H9 (cell line): ENCODE data around the gene ASB18. TPM values are rescaled to one million over a fixed set of nuclear protein-coding genes. Genes with fewer than 3 reads are reported as not detected.

Source experiments
- DNase-seq: peaks from one replicate; pipeline ENCODE4 v3.0.0-alpha.2; 2017
- H2AFZ ChIP-seq: one replicate; pipeline ENCODE4 v1.6.1; 2013; ENCODE audit warnings: mild to moderate bottlenecking, low read length, control low read depth, moderate library complexity
- H2AK5ac ChIP-seq: 2 replicates; pipeline ENCODE4 v1.6.1; 2013; ENCODE audit warnings: low read length, control low read depth, mixed read lengths; ENCODE audit not compliant: insufficient read length
- H2BK120ac ChIP-seq: one replicate; pipeline ENCODE4 v1.6.1; 2013; ENCODE audit warnings: low read depth, mild to moderate bottlenecking, low read length, control low read depth, inconsistent platforms; ENCODE audit not compliant: poor library complexity, severe bottlenecking
- H2BK12ac ChIP-seq: 2 replicates; pipeline ENCODE4 v1.6.1; 2013; ENCODE audit warnings: low read length, control low read depth, mixed read lengths, low read depth; ENCODE audit not compliant: insufficient read length
- H2BK15ac ChIP-seq: 2 replicates; pipeline ENCODE4 v1.6.1; 2013; ENCODE audit warnings: low read depth, low read length, control low read depth
- H2BK20ac ChIP-seq: one replicate; pipeline ENCODE4 v1.6.1; 2013; ENCODE audit warnings: low read depth, mild to moderate bottlenecking, low read length, control low read depth, inconsistent platforms; ENCODE audit not compliant: poor library complexity, severe bottlenecking
- H2BK5ac ChIP-seq: 2 replicates; pipeline ENCODE4 v1.6.1; 2013; ENCODE audit warnings: low read length, control low read depth, mixed read lengths; ENCODE audit not compliant: insufficient read length
- H3K14ac ChIP-seq: 2 replicates; pipeline ENCODE4 v1.6.1; 2013; ENCODE audit warnings: low read length, control low read depth; ENCODE audit not compliant: insufficient read depth
- H3K18ac ChIP-seq: 2 replicates; pipeline ENCODE4 v1.6.1; 2013; ENCODE audit warnings: low read depth, mild to moderate bottlenecking, mixed read lengths, low read length, control low read depth; ENCODE audit not compliant: insufficient read length
- H3K23ac ChIP-seq: 2 replicates; pipeline ENCODE4 v1.6.1; 2013; ENCODE audit warnings: low read length, control low read depth, mixed read lengths, low read depth; ENCODE audit not compliant: insufficient read length
- H3K23me2 ChIP-seq: 2 replicates; pipeline ENCODE4 v1.6.1; 2013; ENCODE audit warnings: low read depth, mild to moderate bottlenecking, mixed read lengths, low read length, control low read depth; ENCODE audit not compliant: insufficient read length, poor library complexity, severe bottlenecking
- H3K27ac ChIP-seq: 2 replicates; pipeline ENCODE4 v1.5.1; 2013; ENCODE audit warnings: low read length, control low read depth, mixed read lengths, low read depth; ENCODE audit not compliant: insufficient read length
- H3K27me3 ChIP-seq: 2 replicates; pipeline ENCODE4 v1.6.1; 2013; ENCODE audit warnings: low read length, control low read depth, inconsistent platforms; ENCODE audit not compliant: insufficient read depth
- H3K4ac ChIP-seq: 2 replicates; pipeline ENCODE4 v1.6.1; 2013; ENCODE audit warnings: low read depth, mild to moderate bottlenecking, control low read depth, inconsistent platforms, low read length, moderate library complexity
- H3K4me1 ChIP-seq: 2 replicates; pipeline ENCODE4 v1.6.1; 2013; ENCODE audit warnings: low read length, control low read depth, inconsistent platforms; ENCODE audit not compliant: insufficient read depth
- H3K4me2 ChIP-seq: 2 replicates; pipeline ENCODE4 v1.6.1; 2013; ENCODE audit warnings: low read length, control low read depth, mixed read lengths; ENCODE audit not compliant: insufficient read length, insufficient read depth
- H3K56ac ChIP-seq: 2 replicates; pipeline ENCODE4 v1.6.1; 2013; ENCODE audit warnings: low read depth, mild to moderate bottlenecking, mixed read lengths, low read length, control low read depth; ENCODE audit not compliant: insufficient read length
- H3K79me1 ChIP-seq: 2 replicates; pipeline ENCODE4 v1.6.1; 2013; ENCODE audit warnings: low read depth, mild to moderate bottlenecking, moderate library complexity, low read length, control low read depth, inconsistent platforms; ENCODE audit not compliant: insufficient read depth, poor library complexity, severe bottlenecking
- H3K79me2 ChIP-seq: 2 replicates; pipeline ENCODE4 v1.6.1; 2013; ENCODE audit warnings: low read length, control low read depth, inconsistent platforms; ENCODE audit not compliant: insufficient read depth
- H3K9ac ChIP-seq: 2 replicates; pipeline ENCODE4 v1.6.1; 2013; ENCODE audit warnings: low read length, control low read depth, mixed read lengths; ENCODE audit not compliant: insufficient read length; ENCODE audit errors: extremely low read depth
- H3K9me3 ChIP-seq: one replicate; pipeline ENCODE4 v1.6.1; 2013; ENCODE audit warnings: low read depth, low read length, inconsistent platforms; ENCODE audit not compliant: control insufficient read depth
- H3T11ph ChIP-seq: one replicate; pipeline ENCODE4 v1.6.1; 2013; ENCODE audit warnings: mild to moderate bottlenecking, low read length, control low read depth, inconsistent platforms
- H4K20me1 ChIP-seq: one replicate; pipeline ENCODE4 v1.6.1; 2013; ENCODE audit not compliant: control insufficient read depth, insufficient read length, insufficient read depth
- H4K5ac ChIP-seq: 2 replicates; pipeline ENCODE4 v1.6.1; 2013; ENCODE audit warnings: low read depth, mild to moderate bottlenecking, mixed read lengths, low read length, control low read depth; ENCODE audit not compliant: insufficient read length
- H4K8ac ChIP-seq: replicated peaks from 2 replicates; pipeline ENCODE4 v1.6.1; 2013; ENCODE audit warnings: low read length, control low read depth, mixed read lengths, low read depth; ENCODE audit not compliant: insufficient read length
- H4K91ac ChIP-seq: 2 replicates; pipeline ENCODE4 v1.6.1; 2013; ENCODE audit warnings: low read depth, mild to moderate bottlenecking, moderate library complexity, mixed read lengths, low read length, control low read depth; ENCODE audit not compliant: insufficient read length
- H3K27ac Mint-ChIP-seq, 3 experiments: 2 replicates in 2 of 3; 3 replicates in 1 of 3; pipeline ENCODE4 v1.8.0; 2020 to 2021; ENCODE audit warnings: mixed read lengths in 3 of 3, mild to moderate bottlenecking in 1 of 3, moderate library complexity in 1 of 3
- H3K27me3 Mint-ChIP-seq: 2 replicates; pipeline ENCODE4 v1.8.0; 2021; ENCODE audit warnings: low read depth, mild to moderate bottlenecking, moderate library complexity, mixed read lengths
- H3K36me3 Mint-ChIP-seq, 3 experiments: 2 replicates in 2 of 3; 3 replicates in 1 of 3; pipeline ENCODE4 v1.8.0; 2020 to 2021; ENCODE audit warnings: low read depth in 3 of 3, mixed read lengths in 3 of 3; ENCODE audit not compliant: insufficient read depth in 1 of 3
- H3K4me1 Mint-ChIP-seq, 2 experiments: 2 replicates each; pipeline ENCODE4 v1.8.0; 2020; ENCODE audit warnings: mixed read lengths in 2 of 2
- H3K4me3 Mint-ChIP-seq, 2 experiments: 2 replicates in 1 of 2; 3 replicates in 1 of 2; pipeline ENCODE4 v1.8.0; 2020 to 2021; ENCODE audit warnings: mild to moderate bottlenecking in 2 of 2, mixed read lengths in 2 of 2, moderate library complexity in 1 of 2
- H3K9me3 Mint-ChIP-seq, 2 experiments: 2 replicates in 1 of 2; 3 replicates in 1 of 2; pipeline ENCODE4 v1.8.0; 2020; ENCODE audit warnings: mild to moderate bottlenecking in 2 of 2, mixed read lengths in 2 of 2, moderate library complexity in 1 of 2
- CTCF ChIP-seq: fragments of 200-600 bp; sonication (generic); conservative IDR thresholded peaks from 3 replicates; pipeline ENCODE4 v1.8.0; 2021; ENCODE audit warnings: antibody characterized with exemption, mild to moderate bottlenecking
- WGBS: extraction: QIAGEN DNeasy Blood & Tissue Kit; methylation state at CpG from one replicate; pipeline ENCODE4 v1.1.7; 2013; ENCODE audit warnings: missing lambda C conversion rate, low lambda C conversion rate, mixed read lengths; ENCODE audit not compliant: insufficient read length; ENCODE audit errors: extremely low coverage; 5-methylcytosine and 5-hydroxymethylcytosine counted together
- long read RNA-seq: library from polyadenylated mRNA; unstranded; transcript quantifications from one replicate; pipeline ENCODE4 v2.0.0, GENCODE V29; 2020
- total RNA-seq: library from RNA; stranded (reverse); gene quantifications from 2 replicates; pipeline ENCODE4 v1.2.1, GENCODE V29; 2021

ASB18 gene
- total RNA-seq: not detected in 2 replicates
- long read RNA-seq: 0 reads

- no peak within 1 kb of the TSS for H2BK5ac ChIP-seq
- no peaks in the 10 kb centered on the region for H3K4me1 ChIP-seq
- H2AFZ ChIP-seq: no peak within 1 kb of the TSS
- Mint-ChIP-seq H3K4me1 (peaks cover 0 to 3% of the 10 kb centered on the region in 2 experiments; a peak in 3 of 4 replicates), H3K36me3 (peaks cover 0 to 4% (median 2%) of the 10 kb centered on the region in 3 experiments; a peak in 2 of 7 replicates), H3K27me3 (peaks cover 35% of the 10 kb centered on the region), H3K9me3 (peaks cover 8 to 11% of the 10 kb centered on the region in 2 experiments), H3K4me3 (no peak within 1 kb of the TSS), H3K27ac (no peak within 1 kb of the TSS)
- WGBS: no CpG with 5 or more reads among the region's 8 CpGs
- H2AK5ac ChIP-seq: no peak within 1 kb of the TSS
- H3K9ac ChIP-seq: no peak within 1 kb of the TSS
- no peaks in the 10 kb centered on the region for H3K23me2 ChIP-seq
- no peak within 1 kb of the TSS for H3K27ac ChIP-seq
- H3K56ac ChIP-seq: no peak within 1 kb of the TSS
- no peak within 1 kb of the TSS for H3K4me2 ChIP-seq
- H4K20me1 ChIP-seq: no peaks in the 10 kb centered on the region
- no peaks in the 10 kb centered on the region for H3K9me3 ChIP-seq
- no peak within 1 kb of the TSS for H4K5ac ChIP-seq
- no peaks in the 10 kb centered on the region for H3K79me2 ChIP-seq
- no peak within 1 kb of the TSS for H3T11ph ChIP-seq
- H2BK12ac ChIP-seq: no peak within 1 kb of the TSS
- H3K18ac ChIP-seq: no peak within 1 kb of the TSS
- H2BK20ac ChIP-seq: no peak within 1 kb of the TSS
- no peak within 1 kb of the TSS for H2BK120ac ChIP-seq
- no peak within 1 kb of the TSS for H3K14ac ChIP-seq
- no peak within 1 kb of the TSS for H3K4ac ChIP-seq
- no peak within 1 kb of the TSS for H4K8ac ChIP-seq
- no peak within 1 kb of the TSS for H4K91ac ChIP-seq
- no peaks in the 10 kb centered on the region for H3K79me1 ChIP-seq
- DNase-seq: no peak
- TF ChIP-seq CTCF: no peak
- H3K23ac ChIP-seq: no peak within 1 kb of the TSS
- H3K27me3 ChIP-seq: no peaks in the 10 kb centered on the region
- no peak within 1 kb of the TSS for H2BK15ac ChIP-seq
These were observed at the start of gene ASB18 for GRCh38 chr2:236264256-236264655. Gene ASB18 (minus strand): TSS chr2:236264406. CDS start chr2:236264345, 61 bp downstream.
